T-helper 1 cell treated with Interleukin-12 subunit alpha and Interleukin-12 subunit beta and Interleukin-4 antibody, amounts not matched to agents 30 μg/mL and 1 μg/mL, for 36 hours (primary cell): ENCODE measurements around the gene PAPPA.

Source experiments
- H3K27ac Mint-ChIP-seq: one replicate; pipeline ENCODE4 v1.8.0; 2021; ENCODE audit warnings: mild to moderate bottlenecking, mixed read lengths
- H3K27me3 Mint-ChIP-seq: one replicate; pipeline ENCODE4 v1.8.0; 2021; ENCODE audit warnings: low read depth, mixed read lengths
- H3K36me3 Mint-ChIP-seq: one replicate; pipeline ENCODE4 v1.8.0; 2021; ENCODE audit warnings: low read depth, mixed read lengths
- H3K4me1 Mint-ChIP-seq: one replicate; pipeline ENCODE4 v1.8.0; 2021; ENCODE audit warnings: low read depth, mixed read lengths
- H3K4me3 Mint-ChIP-seq: one replicate; pipeline ENCODE4 v1.8.0; 2021; ENCODE audit warnings: mild to moderate bottlenecking, moderate library complexity, mixed read lengths
- H3K9me3 Mint-ChIP-seq: one replicate; pipeline ENCODE4 v1.8.0; 2021; ENCODE audit warnings: mixed read lengths

The PAPPA gene

GRCh38 chr9:116157436-116158138, 4.0 kb downstream of the PAPPA start:
- Mint-ChIP-seq H3K9me3 (no peaks in the 10 kb centered on the region), H3K4me3 (no peak overlapping the region), H3K27ac (no peak overlapping the region), H3K27me3 (peaks cover 62% of the 10 kb centered on the region), H3K36me3 (peaks cover 3% of the 10 kb centered on the region), H3K4me1 (peaks cover 2% of the 10 kb centered on the region)

- Mint-ChIP-seq H3K9me3 (no peaks in the 10 kb centered on the region), H3K4me1 (no peaks in the 10 kb centered on the region), H3K27me3 (peaks cover 34% of the 10 kb centered on the region), H3K4me3 (no peak overlapping the region), H3K27ac (no peak overlapping the region), H3K36me3 (no peaks in the 10 kb centered on the region)
These were observed 7.3 kb downstream of the PAPPA start for GRCh38 chr9:116160676-116161571.

DNA sequence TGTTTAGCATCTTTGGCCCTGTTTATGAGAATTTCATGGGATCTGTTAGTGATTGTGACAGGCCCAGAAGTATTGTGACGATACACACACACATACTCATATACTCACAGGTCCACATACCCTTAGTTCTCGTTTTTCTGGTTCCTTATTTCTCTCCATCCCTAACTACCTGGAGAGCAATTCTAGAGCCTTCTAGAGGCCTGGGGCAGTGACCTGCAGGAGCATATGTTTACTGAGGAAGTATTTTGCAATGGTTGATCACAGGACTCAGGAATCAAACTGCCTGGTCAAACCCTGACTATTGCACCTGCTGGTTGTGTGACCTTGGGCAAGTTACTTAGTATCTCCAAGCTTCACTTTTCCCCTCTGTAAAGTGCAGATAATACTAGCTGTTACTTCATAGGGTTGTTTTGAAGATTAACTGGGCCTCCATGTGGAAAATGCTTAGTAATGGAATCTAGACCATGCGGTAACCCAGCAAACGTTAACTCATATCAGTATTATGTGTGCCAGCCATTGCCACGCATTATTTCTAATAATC, 8.7 kb downstream of the PAPPA start:
- peaks cover 20% of the 10 kb centered on the region for H3K27me3 Mint-ChIP-seq
- no peaks in the 10 kb centered on the region for H3K9me3 Mint-ChIP-seq
- no peak overlapping the region for H3K27ac Mint-ChIP-seq
- no peak overlapping the region for H3K4me3 Mint-ChIP-seq
- H3K4me1 Mint-ChIP-seq, result no peaks in the 10 kb centered on the region
- H3K36me3 Mint-ChIP-seq, result no peaks in the 10 kb centered on the region

DNA sequence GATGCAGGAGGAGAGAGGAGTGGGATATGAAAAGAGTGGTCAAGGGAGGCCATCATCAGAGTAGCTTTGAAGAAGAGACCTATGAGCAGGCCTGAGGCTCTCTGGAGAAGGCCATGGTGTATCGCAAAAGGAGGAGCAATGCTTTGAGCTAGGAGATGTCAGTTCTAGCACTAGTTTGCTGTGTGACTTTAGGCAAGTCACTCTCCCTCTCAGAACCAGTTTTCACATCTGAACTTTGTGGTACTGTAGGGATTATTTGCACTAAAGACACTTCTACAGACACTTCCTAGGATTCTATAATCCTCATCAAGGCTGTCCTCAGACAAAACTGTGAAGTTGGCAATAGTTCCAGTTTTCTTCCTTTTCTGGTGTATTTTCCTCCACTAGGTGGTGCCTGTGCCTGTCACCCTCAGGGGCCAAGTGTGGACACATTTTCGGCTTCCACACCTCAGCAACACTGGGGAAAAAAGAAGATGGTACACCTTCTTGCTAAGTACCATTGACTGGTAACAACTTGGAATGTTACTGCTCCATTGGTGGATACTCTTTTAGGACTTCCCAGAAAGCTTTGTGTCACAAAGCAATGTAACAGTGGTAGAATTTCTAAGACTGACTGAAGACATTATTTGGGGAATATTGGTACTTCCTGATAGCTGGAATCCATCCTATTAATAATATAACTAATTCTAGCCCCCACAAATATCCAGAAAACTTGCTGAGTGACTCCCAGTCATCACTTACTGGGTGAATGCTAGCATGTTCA, 9.9 kb downstream of the PAPPA start:
- Mint-ChIP-seq H3K36me3 (no peaks in the 10 kb centered on the region), H3K4me3 (no peak overlapping the region), H3K4me1 (no peaks in the 10 kb centered on the region), H3K27me3 (peaks cover 11% of the 10 kb centered on the region), H3K27ac (no peak overlapping the region), H3K9me3 (no peaks in the 10 kb centered on the region)

GRCh38 chr9:116165912-116166311, 12.3 kb downstream of the PAPPA start:
- no peaks in the 10 kb centered on the region for H3K4me1 Mint-ChIP-seq
- no peaks in the 10 kb centered on the region for H3K9me3 Mint-ChIP-seq
- no peak overlapping the region for H3K27ac Mint-ChIP-seq
- H3K4me3 Mint-ChIP-seq, result no peak overlapping the region
- H3K36me3 Mint-ChIP-seq, result no peaks in the 10 kb centered on the region
- H3K27me3 Mint-ChIP-seq, result no peaks in the 10 kb centered on the region

GRCh38 chr9:116166713-116167112, 13.1 kb downstream of the PAPPA start:
- no peak overlapping the region for H3K4me3 Mint-ChIP-seq
- H3K27me3 Mint-ChIP-seq, result no peaks in the 10 kb centered on the region
- no peaks in the 10 kb centered on the region for H3K36me3 Mint-ChIP-seq
- H3K9me3 Mint-ChIP-seq, result no peaks in the 10 kb centered on the region
- no peaks in the 10 kb centered on the region for H3K4me1 Mint-ChIP-seq
- H3K27ac Mint-ChIP-seq, result no peak overlapping the region

GRCh38 chr9:116168231-116168630, 14.6 kb downstream of the PAPPA start:
- H3K4me3 Mint-ChIP-seq, result no peak overlapping the region
- no peaks in the 10 kb centered on the region for H3K27me3 Mint-ChIP-seq

DNA sequence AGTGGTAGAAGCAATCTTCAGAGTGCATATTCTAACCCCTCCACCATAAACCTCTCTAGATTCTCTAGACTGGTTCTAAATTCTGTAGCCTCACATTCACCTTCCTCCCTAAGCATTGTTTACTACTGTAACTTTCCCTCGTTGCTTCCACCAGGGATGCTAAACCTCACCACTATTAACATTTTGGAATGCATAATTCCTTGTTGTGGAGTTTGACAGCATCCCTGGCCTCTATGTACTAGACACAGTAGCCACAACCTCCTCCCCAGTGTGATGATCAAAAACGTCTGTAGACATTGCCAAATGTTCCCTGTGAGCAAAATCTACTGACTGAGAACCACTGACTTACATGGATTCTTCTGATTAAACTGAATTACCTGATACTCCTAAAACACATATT, 18.6 kb downstream of the PAPPA start:
- no peaks in the 10 kb centered on the region for H3K36me3 Mint-ChIP-seq

More at GRCh38 chr9:116168231-116168630, 14.6 kb downstream of the PAPPA start:
- Mint-ChIP-seq H3K9me3 (no peaks in the 10 kb centered on the region), H3K36me3 (no peaks in the 10 kb centered on the region), H3K4me1 (no peaks in the 10 kb centered on the region), H3K27ac (no peak overlapping the region)

GRCh38 chr9:116174347-116174746, 20.8 kb downstream of the PAPPA start:
- no peaks in the 10 kb centered on the region for H3K4me1 Mint-ChIP-seq

More for the DNA sequence above, 18.6 kb downstream of the PAPPA start:
- H3K9me3 Mint-ChIP-seq, result no peaks in the 10 kb centered on the region
- no peak overlapping the region for H3K27ac Mint-ChIP-seq
- H3K4me3 Mint-ChIP-seq, result no peak overlapping the region
- no peaks in the 10 kb centered on the region for H3K27me3 Mint-ChIP-seq
- no peaks in the 10 kb centered on the region for H3K4me1 Mint-ChIP-seq

GRCh38 chr9:116175614-116176013, 22.0 kb downstream of the PAPPA start:
- Mint-ChIP-seq H3K4me3 (no peak overlapping the region), H3K9me3 (no peaks in the 10 kb centered on the region), H3K36me3 (no peaks in the 10 kb centered on the region), H3K27me3 (no peaks in the 10 kb centered on the region), H3K27ac (no peak overlapping the region), H3K4me1 (no peaks in the 10 kb centered on the region)

More at GRCh38 chr9:116174347-116174746, 20.8 kb downstream of the PAPPA start:
- H3K27me3 Mint-ChIP-seq, result no peaks in the 10 kb centered on the region
- H3K27ac Mint-ChIP-seq, result no peak overlapping the region
- no peaks in the 10 kb centered on the region for H3K36me3 Mint-ChIP-seq
- no peak overlapping the region for H3K4me3 Mint-ChIP-seq
- H3K9me3 Mint-ChIP-seq, result no peaks in the 10 kb centered on the region

DNA sequence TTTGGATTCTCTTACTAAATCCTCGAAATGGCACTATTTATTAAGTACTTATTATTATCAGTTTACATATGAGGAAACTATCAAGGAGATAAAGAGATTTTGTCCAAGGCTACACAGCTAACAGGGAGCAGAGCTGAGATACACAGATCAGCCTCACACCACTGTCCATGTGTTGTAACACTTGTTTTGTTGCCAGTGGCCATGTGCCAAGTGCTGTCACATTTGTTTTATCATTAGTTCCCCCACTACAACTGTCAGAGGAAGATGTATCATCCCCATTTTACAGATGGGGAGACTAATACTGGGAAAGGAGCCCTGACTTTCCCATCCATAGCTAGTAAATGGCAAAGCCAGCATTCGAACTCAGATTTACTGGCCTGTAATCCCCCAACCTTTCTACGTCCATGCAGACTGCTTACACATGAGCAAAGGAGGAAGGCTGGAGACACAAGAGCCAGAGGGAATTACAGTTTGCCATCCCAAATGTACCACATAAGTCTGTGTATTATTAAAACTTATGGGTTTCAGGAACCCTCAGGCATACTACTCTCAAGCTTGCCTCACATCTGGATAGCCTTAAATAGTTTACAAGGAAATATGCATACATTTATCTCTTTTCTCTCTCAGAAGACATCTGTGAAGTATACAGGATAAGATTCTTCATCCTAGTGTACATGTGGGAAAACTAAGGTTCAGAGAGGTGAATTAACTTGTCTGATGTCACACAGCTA, 25.1 kb downstream of the PAPPA start:
- no peak overlapping the region for H3K27ac Mint-ChIP-seq
- no peaks in the 10 kb centered on the region for H3K27me3 Mint-ChIP-seq

DNA sequence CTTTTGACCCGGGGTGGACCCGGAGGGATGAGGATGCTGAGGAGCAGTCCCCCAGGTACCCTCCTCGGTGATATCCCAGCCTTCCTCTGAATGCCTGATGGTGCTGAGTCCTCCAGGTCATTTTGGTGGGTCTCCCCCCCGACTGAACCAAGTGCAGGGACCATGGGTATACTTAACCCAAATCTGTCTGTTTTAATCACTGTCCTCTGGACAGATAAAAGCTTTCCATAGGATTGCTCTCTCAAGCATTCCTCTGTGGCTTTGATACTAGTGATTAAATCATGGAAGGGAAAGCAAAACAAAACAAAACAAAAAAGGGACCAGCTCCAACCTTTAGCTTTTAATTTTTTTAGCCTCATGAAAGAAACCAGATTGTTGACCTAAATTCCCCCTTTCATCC, 26.0 kb downstream of the PAPPA start:
- H3K27me3 Mint-ChIP-seq, result no peaks in the 10 kb centered on the region
- no peaks in the 10 kb centered on the region for H3K9me3 Mint-ChIP-seq
- no peak overlapping the region for H3K4me3 Mint-ChIP-seq
- no peak overlapping the region for H3K27ac Mint-ChIP-seq
- H3K36me3 Mint-ChIP-seq, result no peaks in the 10 kb centered on the region
- no peaks in the 10 kb centered on the region for H3K4me1 Mint-ChIP-seq

More for the DNA sequence above, 25.1 kb downstream of the PAPPA start:
- Mint-ChIP-seq H3K9me3 (no peaks in the 10 kb centered on the region), H3K36me3 (no peaks in the 10 kb centered on the region), H3K4me3 (no peak overlapping the region), H3K4me1 (no peaks in the 10 kb centered on the region)

DNA sequence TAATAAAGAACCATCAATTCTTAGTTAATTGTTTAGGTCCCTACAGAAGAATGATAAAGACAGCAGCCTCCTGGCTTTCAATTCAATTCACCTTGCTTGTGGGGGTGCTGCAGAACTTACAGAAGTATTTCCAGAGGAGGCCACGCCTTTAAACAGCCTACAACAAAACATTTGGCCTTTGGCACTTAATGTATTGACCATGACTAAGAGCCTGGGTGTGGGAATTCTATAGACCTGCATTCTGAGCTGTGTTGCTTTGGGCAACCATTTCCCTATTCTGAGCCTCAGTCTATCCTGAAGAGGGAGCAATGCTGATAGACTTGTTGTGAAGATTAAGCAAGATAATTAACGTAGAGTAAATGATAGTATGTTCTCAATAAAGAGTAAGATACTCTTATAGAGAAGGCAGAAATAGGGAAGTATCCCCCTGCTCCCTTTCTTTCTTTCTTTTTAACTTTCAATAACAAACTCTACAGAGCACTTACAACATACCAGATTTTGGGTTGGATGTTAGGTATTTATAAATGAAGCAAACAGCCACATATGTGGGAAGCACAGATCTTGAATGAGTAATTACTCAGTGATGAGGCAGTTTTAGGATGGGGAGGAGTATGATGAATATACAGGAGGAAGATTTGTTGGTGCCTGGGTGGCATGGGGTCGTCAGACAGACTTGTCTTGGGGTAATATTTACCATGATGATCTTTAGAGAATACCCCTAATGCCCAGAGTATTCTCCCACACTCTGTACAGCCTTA, 28.4 kb downstream of the PAPPA start:
- no peak overlapping the region for H3K4me3 Mint-ChIP-seq
- no peaks in the 10 kb centered on the region for H3K36me3 Mint-ChIP-seq
- H3K27ac Mint-ChIP-seq, result no peak overlapping the region

More for the DNA sequence above, 28.4 kb downstream of the PAPPA start:
- no peaks in the 10 kb centered on the region for H3K4me1 Mint-ChIP-seq
- no peaks in the 10 kb centered on the region for H3K27me3 Mint-ChIP-seq
- peaks cover 5% of the 10 kb centered on the region for H3K9me3 Mint-ChIP-seq
